Loucy (cell line): ENCODE data around the gene LPIN1.

Experiments used
- H2AFZ ChIP-seq: fragments of 200-600 bp; sonication (generic); 2 replicates; pipeline ENCODE4 v1.6.0; 2016; ENCODE audit warnings: antibody characterized with exemption, mild to moderate bottlenecking, low read length, moderate library complexity
- H3F3A ChIP-seq: fragments of 200-600 bp; 2 replicates; pipeline ENCODE4 v1.6.0; 2016; ENCODE audit warnings: antibody characterized with exemption, low read depth, mild to moderate bottlenecking
- H3K27me3 ChIP-seq: fragments of 200-600 bp; sonication (generic); 2 replicates; pipeline ENCODE4 v1.6.1; 2014; ENCODE audit warnings: low read length, mild to moderate bottlenecking; ENCODE audit not compliant: insufficient read depth, poor library complexity, severe bottlenecking
- H3K36me3 ChIP-seq: fragments of 200-600 bp; sonication (generic); 2 replicates; pipeline ENCODE4 v1.6.1; 2016; ENCODE audit warnings: low read length; ENCODE audit not compliant: insufficient read depth
- H3K4me1 ChIP-seq: fragments of 200-600 bp; sonication (generic); 2 replicates; pipeline ENCODE4 v1.5.1; 2014; ENCODE audit warnings: low read length, mild to moderate bottlenecking; ENCODE audit not compliant: insufficient read depth, poor library complexity, severe bottlenecking
- H3K4me2 ChIP-seq: fragments of 200-600 bp; sonication (generic); 2 replicates; pipeline ENCODE4 v1.6.0; 2014; ENCODE audit warnings: antibody characterized with exemption, low read length, low read depth, mild to moderate bottlenecking; ENCODE audit not compliant: poor library complexity, severe bottlenecking
- H3K4me3 ChIP-seq: fragments of 200-600 bp; sonication (generic); 2 replicates; pipeline ENCODE4 v1.5.1; 2014; ENCODE audit warnings: low read length, mild to moderate bottlenecking, mixed read lengths; ENCODE audit not compliant: poor library complexity, severe bottlenecking
- H3K79me2 ChIP-seq: fragments of 200-600 bp; sonication (generic); 2 replicates; pipeline ENCODE4 v1.6.1; 2014; ENCODE audit warnings: low read length; ENCODE audit not compliant: insufficient read depth
- H3K9ac ChIP-seq: fragments of 200-600 bp; sonication (generic); 2 replicates; pipeline ENCODE4 v1.6.0; 2014; ENCODE audit warnings: mild to moderate bottlenecking, low read depth, low read length, moderate library complexity; ENCODE audit not compliant: poor library complexity, severe bottlenecking
- H3K9me2 ChIP-seq: fragments of 200-600 bp; sonication (generic); replicated peaks from 2 replicates; pipeline ENCODE4 v1.6.1; 2016; ENCODE audit warnings: low read depth, low read length, mixed read lengths
- H3K9me3 ChIP-seq: fragments of 200-600 bp; sonication (generic); 2 replicates; pipeline ENCODE4 v1.6.1; 2014; ENCODE audit warnings: mild to moderate bottlenecking, antibody characterized with exemption, low read length, low read depth; ENCODE audit not compliant: insufficient read depth
- H4K20me1 ChIP-seq: fragments of 200-600 bp; sonication (generic); 2 replicates; pipeline ENCODE4 v1.6.0; 2014; ENCODE audit warnings: antibody characterized with exemption, low read length, mild to moderate bottlenecking; ENCODE audit not compliant: insufficient read depth, poor library complexity, severe bottlenecking
- EZH2phosphoT487 ChIP-seq: fragments of 200-600 bp; IDR thresholded peaks from 2 replicates; pipeline ENCODE4 v1.6.1; 2018; ENCODE audit warnings: antibody characterized with exemption, mild to moderate bottlenecking, moderate library complexity, borderline replicate concordance
- TF ChIP-seq, protein P1 (sequence below): fragments of 200-600 bp; sonication (generic); conservative IDR thresholded peaks from 2 replicates; pipeline ENCODE4 v1.5.1; 2014; ENCODE audit warnings: mild to moderate bottlenecking, antibody characterized with exemption, low read length

LPIN1 gene

DNA sequence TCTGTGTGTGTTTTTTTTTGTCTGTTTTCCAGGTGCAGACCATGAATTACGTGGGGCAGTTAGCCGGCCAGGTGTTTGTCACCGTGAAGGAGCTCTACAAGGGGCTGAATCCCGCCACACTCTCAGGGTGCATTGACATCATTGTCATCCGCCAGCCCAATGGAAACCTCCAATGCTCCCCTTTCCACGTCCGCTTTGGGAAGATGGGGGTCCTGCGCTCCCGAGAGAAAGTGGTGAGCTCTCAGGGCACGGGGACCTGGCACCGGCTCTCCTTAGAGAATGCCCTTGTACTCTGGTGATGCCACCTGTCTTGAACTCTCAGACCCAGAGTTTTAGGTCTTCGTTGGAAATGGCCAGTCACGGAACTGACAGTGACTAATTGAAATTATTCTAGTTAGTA is 19.1 kb downstream of the LPIN1 start:
- Histone ChIP-seq H3K36me3 (peaks cover 49% of the 10 kb centered on the region; the same call in 1 of the 2 replicates), H3K9ac (no peak overlapping the region), H4K20me1 (no peaks in the 10 kb centered on the region), H3F3A (no peaks in the 10 kb centered on the region), H3K4me3 (no peak overlapping the region), H3K9me3 (no peaks in the 10 kb centered on the region), H2AFZ (no peak overlapping the region), H3K4me1 (no peaks in the 10 kb centered on the region), H3K9me2 (no peaks in the 10 kb centered on the region), H3K79me2 (peaks cover 38% of the 10 kb centered on the region; the same call in 1 of the 2 replicates), H3K4me2 (no peak overlapping the region), H3K27me3 (no peaks in the 10 kb centered on the region)
- TF ChIP-seq, protein P1, sequence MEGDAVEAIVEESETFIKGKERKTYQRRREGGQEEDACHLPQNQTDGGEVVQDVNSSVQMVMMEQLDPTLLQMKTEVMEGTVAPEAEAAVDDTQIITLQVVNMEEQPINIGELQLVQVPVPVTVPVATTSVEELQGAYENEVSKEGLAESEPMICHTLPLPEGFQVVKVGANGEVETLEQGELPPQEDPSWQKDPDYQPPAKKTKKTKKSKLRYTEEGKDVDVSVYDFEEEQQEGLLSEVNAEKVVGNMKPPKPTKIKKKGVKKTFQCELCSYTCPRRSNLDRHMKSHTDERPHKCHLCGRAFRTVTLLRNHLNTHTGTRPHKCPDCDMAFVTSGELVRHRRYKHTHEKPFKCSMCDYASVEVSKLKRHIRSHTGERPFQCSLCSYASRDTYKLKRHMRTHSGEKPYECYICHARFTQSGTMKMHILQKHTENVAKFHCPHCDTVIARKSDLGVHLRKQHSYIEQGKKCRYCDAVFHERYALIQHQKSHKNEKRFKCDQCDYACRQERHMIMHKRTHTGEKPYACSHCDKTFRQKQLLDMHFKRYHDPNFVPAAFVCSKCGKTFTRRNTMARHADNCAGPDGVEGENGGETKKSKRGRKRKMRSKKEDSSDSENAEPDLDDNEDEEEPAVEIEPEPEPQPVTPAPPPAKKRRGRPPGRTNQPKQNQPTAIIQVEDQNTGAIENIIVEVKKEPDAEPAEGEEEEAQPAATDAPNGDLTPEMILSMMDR, result no peak
- no peak for TF ChIP-seq EZH2phosphoT487

DNA sequence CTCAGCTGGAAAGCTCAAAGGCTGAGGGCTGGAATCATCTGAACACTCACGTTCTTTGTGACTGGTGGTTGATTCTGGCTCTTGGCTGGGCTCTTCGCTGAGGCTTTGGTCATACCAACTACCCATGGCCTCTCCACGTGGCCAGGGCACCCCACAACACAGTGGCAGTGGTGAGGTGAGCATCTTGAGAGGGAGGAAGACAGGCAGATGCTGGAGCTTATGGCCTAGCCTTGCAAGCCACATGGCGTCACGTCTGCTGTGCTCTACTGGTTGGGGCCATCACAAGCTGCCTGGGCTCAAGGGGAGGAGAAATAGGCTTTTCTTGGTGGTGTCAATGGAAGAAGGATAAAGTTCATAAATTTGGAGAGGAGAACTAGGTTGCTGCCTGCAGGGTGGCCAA is 19.6 kb downstream of the LPIN1 start:
- Histone ChIP-seq H3K4me1 (no peaks in the 10 kb centered on the region), H3K27me3 (no peaks in the 10 kb centered on the region), H3F3A (no peaks in the 10 kb centered on the region), H3K9me3 (no peaks in the 10 kb centered on the region), H3K4me2 (no peak overlapping the region), H2AFZ (no peak overlapping the region), H3K36me3 (peaks cover 55% of the 10 kb centered on the region; the same call in 1 of the 2 replicates), H3K9ac (no peak overlapping the region), H3K79me2 (peaks cover 34% of the 10 kb centered on the region; the same call in 1 of the 2 replicates), H4K20me1 (no peaks in the 10 kb centered on the region), H3K9me2 (no peaks in the 10 kb centered on the region), H3K4me3 (no peak overlapping the region)
- TF ChIP-seq EZH2phosphoT487, result no peak
- TF ChIP-seq, protein P1, result no peak

DNA sequence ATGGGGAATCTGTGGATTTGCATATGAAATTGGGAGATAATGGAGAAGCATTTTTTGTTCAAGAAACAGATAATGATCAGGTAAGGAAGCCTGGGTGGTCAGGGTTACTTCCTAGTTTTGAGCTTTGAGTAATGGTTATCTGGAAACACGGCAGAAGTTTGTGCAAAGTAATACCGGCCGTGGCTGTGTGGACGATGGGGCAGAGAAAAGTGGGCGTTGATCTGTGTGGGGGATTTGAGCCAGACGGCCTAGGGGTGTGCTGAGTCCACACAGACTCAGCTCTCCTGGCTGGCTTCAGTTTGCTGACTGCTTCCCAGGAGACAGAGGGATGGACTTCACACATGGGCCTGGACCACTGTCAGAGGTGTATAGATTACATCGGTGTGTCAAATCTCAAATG is 21.3 kb downstream of the LPIN1 start:
- TF ChIP-seq EZH2phosphoT487, result no peak
- TF ChIP-seq, protein P1, result no peak
- Histone ChIP-seq H3F3A (no peaks in the 10 kb centered on the region), H2AFZ (no peak overlapping the region), H3K4me1 (no peaks in the 10 kb centered on the region), H3K79me2 (peaks cover 23% of the 10 kb centered on the region; the same call in 1 of the 2 replicates), H3K9me2 (no peaks in the 10 kb centered on the region), H3K9ac (no peak overlapping the region), H3K4me3 (no peak overlapping the region), H3K36me3 (peaks cover 72% of the 10 kb centered on the region), H3K9me3 (no peaks in the 10 kb centered on the region), H4K20me1 (no peaks in the 10 kb centered on the region), H3K4me2 (no peak overlapping the region), H3K27me3 (no peaks in the 10 kb centered on the region)
